GM10248 (cell line): Measurements from ENCODE around the gene B9D1.

ENCODE experiments used
- CTCF ChIA-PET: fragments of 300-600 bp; sonication (Branson Sonifier 250); formaldehyde crosslinking; extraction: SDS; loops from one replicate; lab custom pipeline; 2021; ENCODE audit warnings: antibody characterized with exemption; lab: Yijun Ruan, JAX
- POLR2A ChIA-PET: fragments of 350-650 bp; sonication (Branson Sonifier 250); formaldehyde crosslinking; extraction: SDS; loops from one replicate; lab custom pipeline; 2020; ENCODE audit warnings: antibody characterized with exemption; lab: Yijun Ruan, JAX
- DNase-seq: peaks from one replicate; pipeline ENCODE4 v3.0.0; 2012; ENCODE audit errors: extremely low spot score
- TF ChIP-seq, protein P1 (sequence below): IDR thresholded peaks from 2 replicates; pipeline ENCODE4 v1.5.1; 2012; ENCODE audit warnings: mild to moderate bottlenecking, low read depth; ENCODE audit errors: extremely low read depth, missing control alignments, control extremely low read depth

The B9D1 gene

DNA sequence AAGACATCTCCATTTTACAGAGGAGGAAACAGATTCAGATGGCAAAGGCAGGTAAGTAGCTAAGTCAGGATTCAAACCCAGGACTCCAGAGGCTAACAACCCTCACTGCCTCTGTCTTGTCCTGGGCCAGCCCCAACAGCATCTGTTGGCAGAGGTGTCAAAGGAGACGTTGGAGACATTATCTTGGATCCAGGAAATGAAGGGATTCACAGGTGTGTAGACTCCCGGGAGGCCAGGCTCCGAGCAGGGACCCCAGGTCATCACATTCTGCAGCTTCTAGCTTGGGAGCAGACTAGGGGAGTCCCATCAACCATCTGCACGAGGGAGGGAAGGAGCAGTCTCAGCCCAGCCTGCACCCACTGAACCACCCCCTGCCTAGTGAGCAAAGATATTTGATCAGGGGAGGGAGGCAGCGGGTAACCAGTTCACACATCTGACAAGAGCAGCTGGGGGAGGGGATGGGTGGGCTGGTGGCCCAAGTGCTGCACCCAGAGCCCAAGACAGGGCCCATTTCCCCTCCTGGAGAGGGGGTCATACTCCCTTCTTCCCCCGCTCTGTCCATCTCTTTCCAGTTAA, 1.0 kb upstream of the B9D1 start:
- DNase-seq, result no peak
- ChIA-PET POLR2A (interaction anchor here (1.0 kb wide), 1 partner anchor 14 kb away, joined by 3 read pairs; no protein-coding TSS in a partner anchor), CTCF (interaction anchor here (0.6 to 7.4 kb wide), 45 partner anchors 9 to 408 kb away, joined by 3 to 121 read pairs (median 4); partner anchors contain the start of genes ALDH3A2, MAPK7, MFAP4 and RNF112)
- TF ChIP-seq, protein P1, sequence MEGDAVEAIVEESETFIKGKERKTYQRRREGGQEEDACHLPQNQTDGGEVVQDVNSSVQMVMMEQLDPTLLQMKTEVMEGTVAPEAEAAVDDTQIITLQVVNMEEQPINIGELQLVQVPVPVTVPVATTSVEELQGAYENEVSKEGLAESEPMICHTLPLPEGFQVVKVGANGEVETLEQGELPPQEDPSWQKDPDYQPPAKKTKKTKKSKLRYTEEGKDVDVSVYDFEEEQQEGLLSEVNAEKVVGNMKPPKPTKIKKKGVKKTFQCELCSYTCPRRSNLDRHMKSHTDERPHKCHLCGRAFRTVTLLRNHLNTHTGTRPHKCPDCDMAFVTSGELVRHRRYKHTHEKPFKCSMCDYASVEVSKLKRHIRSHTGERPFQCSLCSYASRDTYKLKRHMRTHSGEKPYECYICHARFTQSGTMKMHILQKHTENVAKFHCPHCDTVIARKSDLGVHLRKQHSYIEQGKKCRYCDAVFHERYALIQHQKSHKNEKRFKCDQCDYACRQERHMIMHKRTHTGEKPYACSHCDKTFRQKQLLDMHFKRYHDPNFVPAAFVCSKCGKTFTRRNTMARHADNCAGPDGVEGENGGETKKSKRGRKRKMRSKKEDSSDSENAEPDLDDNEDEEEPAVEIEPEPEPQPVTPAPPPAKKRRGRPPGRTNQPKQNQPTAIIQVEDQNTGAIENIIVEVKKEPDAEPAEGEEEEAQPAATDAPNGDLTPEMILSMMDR, result no peak

DNA sequence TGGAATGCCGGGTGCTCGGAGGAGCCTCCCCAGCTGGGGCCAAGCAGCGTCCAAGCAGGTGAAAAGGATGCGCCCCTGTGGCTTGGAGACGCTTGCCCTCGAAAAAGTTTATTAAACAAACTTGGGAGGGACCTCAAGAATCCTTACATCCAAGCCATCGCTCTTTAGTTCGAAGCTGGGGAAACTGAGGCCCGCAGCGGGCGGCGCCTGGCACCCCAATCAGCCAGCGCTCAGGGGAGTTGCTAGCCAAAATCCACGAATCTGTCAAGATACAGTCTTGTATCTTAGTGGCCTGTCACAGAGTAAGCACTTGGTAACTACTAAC, 553 bp upstream of the B9D1 start:
- ChIA-PET POLR2A (interaction anchor here (1.0 kb wide), 1 partner anchor 14 kb away, joined by 3 read pairs; no protein-coding TSS in a partner anchor), CTCF (interaction anchor here (0.6 to 7.4 kb wide), 51 partner anchors 9 to 408 kb away, joined by 3 to 121 read pairs (median 4); partner anchors contain the start of genes ALDH3A2, MAPK7, MFAP4 and RNF112)
- no peak for DNase-seq
- TF ChIP-seq, protein P1, result no peak

- CTCF ChIA-PET, result interaction anchor here (1.6 to 7.4 kb wide), 15 partner anchors 15 to 402 kb away, joined by 3 to 121 read pairs (median 11); partner anchors contain the start of genes ALDH3A2, MAPK7 and RNF112
- POLR2A ChIA-PET, result no interaction called here
- TF ChIP-seq, protein P1, result no peak
- no peak for DNase-seq
Observed at GRCh38 chr17:19361944-19362276, 613 bp downstream of the B9D1 start.

- CTCF ChIA-PET, result interaction anchor here (2.7 to 7.4 kb wide), 5 partner anchors 16 to 403 kb away, joined by 11 to 121 read pairs (median 69); partner anchors contain the start of gene MAPK7
Observed at GRCh38 chr17:19361326-19361725, 1.2 kb downstream of the B9D1 start.

DNA sequence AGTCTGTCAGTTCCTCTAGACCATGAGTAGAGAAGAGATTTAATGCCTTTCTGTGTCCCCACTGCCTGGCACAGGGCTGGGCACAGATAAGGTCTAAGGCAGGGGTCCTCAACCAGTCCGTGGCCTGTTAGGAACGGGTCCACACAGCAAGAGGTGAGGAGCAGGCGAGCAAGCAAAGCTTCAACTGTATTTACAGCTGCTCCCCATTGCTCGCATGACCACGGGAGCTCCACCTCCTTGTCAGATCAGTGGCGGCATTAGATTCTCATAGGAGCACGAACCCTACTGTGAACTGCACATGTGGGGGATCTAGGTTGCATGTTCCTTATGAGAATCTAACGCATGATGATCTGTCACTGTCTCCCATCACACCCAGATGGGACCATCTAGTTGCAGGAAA, 1.8 kb downstream of the B9D1 start:
- DNase-seq, result no peak
- POLR2A ChIA-PET, result no interaction called here
- CTCF ChIA-PET, result interaction anchor here (1.5 to 7.4 kb wide), 5 partner anchors 16 to 403 kb away, joined by 6 to 121 read pairs (median 69); partner anchors contain the start of gene MAPK7
- TF ChIP-seq, protein P1, result no peak

More at GRCh38 chr17:19361326-19361725, 1.2 kb downstream of the B9D1 start:
- POLR2A ChIA-PET, result no interaction called here
- no peak for DNase-seq
- TF ChIP-seq, protein P1, result no peak

DNA sequence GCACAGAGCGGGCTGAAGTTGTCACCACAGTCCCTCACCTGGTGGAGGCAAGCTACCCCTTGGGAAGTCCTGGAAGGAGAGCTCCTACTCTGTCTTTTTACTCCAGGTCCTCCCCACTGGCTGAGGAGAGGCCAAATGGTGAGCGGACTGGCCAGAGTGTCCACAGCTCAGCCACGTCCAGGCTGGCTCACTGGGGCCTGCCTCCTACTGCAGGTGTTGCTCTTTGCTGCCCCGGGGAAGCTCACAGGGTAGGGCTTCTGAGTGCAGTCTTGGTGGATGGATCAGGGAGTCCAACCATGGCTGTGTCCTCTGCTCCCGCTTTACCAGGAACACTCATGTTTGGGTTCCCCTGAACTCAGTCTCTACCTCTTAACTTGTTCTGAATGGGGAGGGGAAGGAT, 2.7 kb downstream of the B9D1 start:
- DNase-seq, result no peak
- TF ChIP-seq, protein P1, result no peak
- POLR2A ChIA-PET, result no interaction called here
- CTCF ChIA-PET, result interaction anchor here (1.5 kb wide), 1 partner anchor 88 kb away, joined by 6 read pairs; no protein-coding TSS in a partner anchor
